GM12878 (cell line): ENCODE measurements around the gene EAF2. TPM values are rescaled to one million over a fixed set of nuclear protein-coding genes. Genes with fewer than 3 reads are reported as not detected.

ENCODE experiments used
- ATAC-seq: fragments of 200-7000 bp; cut with Tn5 transposase; 3 replicates; pipeline ENCODE4 v1.9.1; 2020; ENCODE audit warnings: mild to moderate bottlenecking, moderate library complexity
- BruUV-seq: library from RNA; stranded (reverse); fragments of 400-500 nt; replicated peaks from 2 replicates; lab custom pipeline; 2021; lab: Mats Ljungman, UMichigan
- CTCF ChIA-PET: fragments of 300-600 bp; sonication (Branson Sonifier 250); formaldehyde crosslinking; extraction: SDS; loops from one replicate; lab custom pipeline; 2021; ENCODE audit warnings: inconsistent platforms; lab: Yijun Ruan, JAX
- POLR2A ChIA-PET: fragments of 350-600 bp; formaldehyde crosslinking; extraction: SDS; loops from one replicate; lab custom pipeline; 2021; ENCODE audit warnings: inconsistent platforms; lab: Charles Lee
- RAD21 ChIA-PET: fragments of 300-600 bp; sonication (Branson Sonifier 250); formaldehyde crosslinking; loops from one replicate; lab custom pipeline; 2023; ENCODE audit warnings: antibody characterized with exemption; ENCODE audit not compliant: unreplicated experiment; lab: Charles Lee
- SMC1A ChIA-PET: fragments of 300-600 bp; sonication (Branson Sonifier 250); formaldehyde crosslinking; loops from one replicate; lab custom pipeline; 2023; ENCODE audit not compliant: unreplicated experiment, uncharacterized antibody; lab: Charles Lee
- DNase-seq: peaks from one replicate; pipeline ENCODE4 v3.0.0-alpha.2; 2011; ENCODE audit warnings: low read depth, low spot score
- FAIRE-seq: peaks from 3 replicates; lab custom pipeline; 2011; peaks lifted over from hg19 to GRCh38; lab: Jason Lieb, UNC
- H2AFZ ChIP-seq: 2 replicates; pipeline ENCODE4 v1.6.0; 2011; ENCODE audit warnings: low read depth, low read length, control low read depth; ENCODE audit not compliant: control insufficient read depth
- H3K27ac ChIP-seq: 2 replicates; pipeline ENCODE4 v1.5.1; 2011; ENCODE audit warnings: control low read depth; ENCODE audit not compliant: control insufficient read depth, insufficient read depth
- H3K27me3 ChIP-seq, 2 experiments: replicated peaks in 1 of 2; 2 replicates each; pipeline versions ENCODE4 v1.6.0 to v1.6.1; 2011; ENCODE audit warnings: low read length in 1 of 2; ENCODE audit not compliant: control insufficient read depth in 2 of 2, insufficient read depth in 2 of 2
- H3K36me3 ChIP-seq, 2 experiments: 2 replicates each; pipeline ENCODE4 v1.5.1; 2011; ENCODE audit warnings: low read length in 1 of 2; ENCODE audit not compliant: control insufficient read depth in 2 of 2, insufficient read depth in 2 of 2
- H3K4me1 ChIP-seq: 2 replicates; pipeline ENCODE4 v1.6.1; 2011; ENCODE audit warnings: mild to moderate bottlenecking, low read length, moderate library complexity, mixed read lengths; ENCODE audit not compliant: control insufficient read depth, insufficient read depth
- H3K4me2 ChIP-seq: 2 replicates; pipeline ENCODE4 v1.6.0; 2011; ENCODE audit warnings: control low read depth; ENCODE audit not compliant: control insufficient read depth, insufficient read depth
- H3K4me3 ChIP-seq: fragments of 200-600 bp; sonication (generic); 2 replicates; pipeline ENCODE4 v1.5.1; 2016
- H3K79me2 ChIP-seq: 2 replicates; pipeline ENCODE4 v1.6.0; 2011; ENCODE audit warnings: low read length; ENCODE audit not compliant: control insufficient read depth, insufficient read depth
- H3K9ac ChIP-seq: 2 replicates; pipeline ENCODE4 v1.8.0; 2011; ENCODE audit warnings: low read length, control low read depth, mixed read lengths; ENCODE audit not compliant: control insufficient read depth, insufficient read depth
- H3K9me3 ChIP-seq: replicated peaks from 3 replicates; pipeline ENCODE4 v1.5.1; 2011; ENCODE audit warnings: mild to moderate bottlenecking, low read length; ENCODE audit not compliant: control insufficient read depth, insufficient read depth
- H4K20me1 ChIP-seq: 2 replicates; pipeline ENCODE4 v1.6.0; 2011; ENCODE audit not compliant: control insufficient read depth, insufficient read depth
- BACH1 ChIP-seq: fragments of 450-650 bp; IDR thresholded peaks from 2 replicates; pipeline ENCODE4 v1.6.1; 2017; ENCODE audit warnings: mild to moderate bottlenecking, borderline replicate concordance
- ETV6 ChIP-seq, 2 experiments: fragments of 450-650 bp in 1 of 2; IDR thresholded peaks in 1 of 2; conservative IDR thresholded peaks in 1 of 2; 2 replicates each; pipeline ENCODE4 v1.6.1; 2014; ENCODE audit warnings: antibody characterized with exemption in 1 of 2, borderline replicate concordance in 1 of 2, low read depth in 1 of 2, mild to moderate bottlenecking in 1 of 2, moderate library complexity in 1 of 2
- FOXK2 ChIP-seq: fragments of 450-650 bp; IDR thresholded peaks from 2 replicates; pipeline ENCODE4 v1.6.1; 2017; ENCODE audit warnings: mild to moderate bottlenecking, moderate library complexity
- SIX5 ChIP-seq: IDR thresholded peaks from 2 replicates; pipeline ENCODE4 v1.6.1; 2011; ENCODE audit warnings: mild to moderate bottlenecking, low read depth, low read length, moderate library complexity; ENCODE audit not compliant: severe bottlenecking
- TBL1XR1 ChIP-seq: IDR thresholded peaks from 2 replicates; pipeline ENCODE4 v1.6.1; 2012; ENCODE audit warnings: low read depth, low read length, improper control_type of control experiment
- TCF3 ChIP-seq: IDR thresholded peaks from 2 replicates; pipeline ENCODE4 v1.6.1; 2012; ENCODE audit warnings: low read depth, mild to moderate bottlenecking, low read length, borderline replicate concordance; ENCODE audit not compliant: insufficient read depth
- ZNF384 ChIP-seq: IDR thresholded peaks from 2 replicates; pipeline ENCODE4 v1.6.1; 2012; ENCODE audit warnings: low read depth, mild to moderate bottlenecking, low read length, improper control_type of control experiment, borderline replicate concordance
- WGBS: methylation state at CpG from one replicate; pipeline ENCODE4 v1.1.6; 2016; ENCODE audit warnings: low lambda C conversion rate; ENCODE audit not compliant: insufficient replicate concordance, insufficient coverage; ENCODE audit errors: missing lambda C conversion rate; 5-methylcytosine and 5-hydroxymethylcytosine counted together
- in situ Hi-C: fragments of 300-500 bp; cut with MboI; formaldehyde crosslinking; loops from 9 replicates; pipeline ENCODE4 v1.14.3; 2018; ENCODE audit warnings: mixed read lengths
- intact Hi-C: fragments of 100-400 bp; cut with micrococcal nuclease; formaldehyde crosslinking; loops from one replicate; pipeline ENCODE4 v1.14.2; 2022; ENCODE audit not compliant: unreplicated experiment
- polyA plus RNA-seq, 11 experiments: library from polyadenylated mRNA; depleted of rRNA in 4 of 11; unstranded in 6 of 11; stranded (reverse) in 5 of 11; fragments of >200 nt; fragmentation: Nextera tagmentation in 4 of 11; fragmentation: Illumina TruSeq in 1 of 11; extraction: Ambion mirVana in 4 of 11; extraction: Trizol in 1 of 11; gene quantifications; 1 replicate in 1 of 11; 2 replicates in 10 of 11; pipeline versions ENCODE4 v1.2.1 to v1.2.3, GENCODE V29; 2011 to 2016; ENCODE audit warnings: inconsistent platforms in 2 of 11, missing spikeins in 2 of 11, low read depth in 1 of 11
- total RNA-seq, 4 experiments: library from RNA; depleted of rRNA in 3 of 4; stranded (reverse); fragments of >200 nt in 3 of 4; fragmentation: Illumina TruSeq in 1 of 4; extraction: Trizol in 1 of 4; gene quantifications; 2 replicates each; pipeline versions ENCODE4 v1.2.1 to v1.2.3, GENCODE V29; 2013 to 2021
- TF ChIP-seq, protein P1 (sequence below): fragments of 450-650 bp; IDR thresholded peaks from 2 replicates; pipeline ENCODE4 v1.6.1; 2017; ENCODE audit warnings: mild to moderate bottlenecking, low read depth, inconsistent platforms; ENCODE audit not compliant: poor library complexity, severe bottlenecking
- TF ChIP-seq, protein P2 (sequence below): fragments of 150-350 bp; IDR thresholded peaks from 2 replicates; pipeline ENCODE4 v1.6.1; 2014; ENCODE audit warnings: mild to moderate bottlenecking, low read depth, low read length
- TF ChIP-seq, protein P3 (sequence below): fragments of 450-650 bp; IDR thresholded peaks from 2 replicates; pipeline ENCODE4 v1.6.1; 2017; ENCODE audit warnings: mild to moderate bottlenecking

EAF2 gene
- total and polyA plus RNA-seq, 10 of the 15 experiments (the other 5 are each of a cell fraction or from before 2014, with no cell fraction given): 47.3 to 193 (median 72.2) TPM

DNA sequence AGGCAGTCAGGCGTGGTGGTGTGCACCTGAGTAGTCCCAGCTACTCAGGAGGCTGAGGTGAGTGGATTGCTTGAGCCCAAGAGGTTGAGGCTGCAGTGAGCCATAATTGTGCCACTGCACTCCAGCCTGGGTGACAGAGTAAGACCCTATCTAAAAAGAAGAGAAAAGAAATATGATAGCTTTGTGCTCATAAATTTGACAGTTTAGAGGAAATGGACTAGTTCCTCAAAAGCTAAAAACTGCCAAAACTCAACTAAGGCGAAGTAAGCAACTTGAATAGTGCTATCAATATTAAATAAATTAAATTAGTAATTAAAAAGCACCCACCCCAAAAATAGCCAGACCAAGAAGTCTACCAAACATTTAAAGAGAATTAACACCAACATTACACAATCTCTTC lies 34.7 kb downstream of the EAF2 start:
- ChIA-PET SMC1A (interaction anchor here (0.6 to 1.1 kb wide), 3 partner anchors 10 to 175 kb away, joined by 3 to 4 read pairs (median 3); no protein-coding TSS in a partner anchor), RAD21 (interaction anchor here (1.1 kb wide), 1 partner anchor 488 kb away, joined by 3 read pairs; no protein-coding TSS in a partner anchor), CTCF (no interaction called here)
- no peak for ATAC-seq
- no peaks in the 10 kb centered on the region for H3K4me1 ChIP-seq
- in situ Hi-C loops: no loop called here
- no peak for DNase-seq
- no peak overlapping the region for H3K9ac ChIP-seq
- H3K9me3 ChIP-seq: no peaks in the 10 kb centered on the region
- no peaks in the 10 kb centered on the region for H3K27me3 ChIP-seq
- H3K4me3 ChIP-seq: no peak overlapping the region
- no peak for TF ChIP-seq SIX5
- TF ChIP-seq, all 136 proteins: peak for 0
- no peaks in the 10 kb centered on the region for H3K79me2 ChIP-seq
- H3K27ac ChIP-seq: no peak overlapping the region
- BruUV-seq: no TSS peak
- H4K20me1 ChIP-seq: no peaks in the 10 kb centered on the region
- peaks cover 4 to 22% of the 10 kb centered on the region in 2 experiments for H3K36me3 ChIP-seq
- no peak overlapping the region for H2AFZ ChIP-seq
- no peak for FAIRE-seq
- 70% methylated on average over 2 of the region's 2 CpGs for WGBS
- POLR2A ChIA-PET: no interaction called here
- intact Hi-C loops: loop anchor here (10.0 kb wide), 1 partner anchor 325 kb away; the partner anchor contains the start of gene POLQ
- H3K4me2 ChIP-seq: no peak overlapping the region

DNA sequence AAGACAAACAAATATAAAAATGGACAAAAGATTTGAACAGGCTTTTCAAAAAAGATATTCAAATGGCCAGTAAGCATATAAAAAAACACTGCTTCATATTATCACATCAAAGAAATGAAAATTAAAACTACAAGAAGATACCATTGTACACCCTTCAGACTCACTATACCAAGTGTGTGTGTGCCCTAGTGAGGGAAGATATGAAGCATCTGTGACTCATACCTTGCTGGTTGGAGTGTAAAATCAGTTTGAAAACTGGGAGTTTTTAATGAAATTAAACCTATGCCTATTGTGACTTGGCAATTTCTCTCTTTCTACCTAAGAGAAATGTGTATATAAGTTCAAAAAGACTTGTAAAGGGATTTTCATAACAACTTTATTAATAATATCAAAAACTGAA lies 35.7 kb downstream of the EAF2 start:
- H3K79me2 ChIP-seq: no peaks in the 10 kb centered on the region
- no peak for FAIRE-seq
- no TSS peak for BruUV-seq
- no peak for TF ChIP-seq BACH1
- TF ChIP-seq, protein P1, sequence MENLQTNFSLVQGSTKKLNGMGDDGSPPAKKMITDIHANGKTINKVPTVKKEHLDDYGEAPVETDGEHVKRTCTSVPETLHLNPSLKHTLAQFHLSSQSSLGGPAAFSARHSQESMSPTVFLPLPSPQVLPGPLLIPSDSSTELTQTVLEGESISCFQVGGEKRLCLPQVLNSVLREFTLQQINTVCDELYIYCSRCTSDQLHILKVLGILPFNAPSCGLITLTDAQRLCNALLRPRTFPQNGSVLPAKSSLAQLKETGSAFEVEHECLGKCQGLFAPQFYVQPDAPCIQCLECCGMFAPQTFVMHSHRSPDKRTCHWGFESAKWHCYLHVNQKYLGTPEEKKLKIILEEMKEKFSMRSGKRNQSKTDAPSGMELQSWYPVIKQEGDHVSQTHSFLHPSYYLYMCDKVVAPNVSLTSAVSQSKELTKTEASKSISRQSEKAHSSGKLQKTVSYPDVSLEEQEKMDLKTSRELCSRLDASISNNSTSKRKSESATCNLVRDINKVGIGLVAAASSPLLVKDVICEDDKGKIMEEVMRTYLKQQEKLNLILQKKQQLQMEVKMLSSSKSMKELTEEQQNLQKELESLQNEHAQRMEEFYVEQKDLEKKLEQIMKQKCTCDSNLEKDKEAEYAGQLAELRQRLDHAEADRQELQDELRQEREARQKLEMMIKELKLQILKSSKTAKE: no peak
- TF ChIP-seq TBL1XR1: no peak
- no peak for TF ChIP-seq TCF3
- no peak for TF ChIP-seq FOXK2
- TF ChIP-seq, protein P2, sequence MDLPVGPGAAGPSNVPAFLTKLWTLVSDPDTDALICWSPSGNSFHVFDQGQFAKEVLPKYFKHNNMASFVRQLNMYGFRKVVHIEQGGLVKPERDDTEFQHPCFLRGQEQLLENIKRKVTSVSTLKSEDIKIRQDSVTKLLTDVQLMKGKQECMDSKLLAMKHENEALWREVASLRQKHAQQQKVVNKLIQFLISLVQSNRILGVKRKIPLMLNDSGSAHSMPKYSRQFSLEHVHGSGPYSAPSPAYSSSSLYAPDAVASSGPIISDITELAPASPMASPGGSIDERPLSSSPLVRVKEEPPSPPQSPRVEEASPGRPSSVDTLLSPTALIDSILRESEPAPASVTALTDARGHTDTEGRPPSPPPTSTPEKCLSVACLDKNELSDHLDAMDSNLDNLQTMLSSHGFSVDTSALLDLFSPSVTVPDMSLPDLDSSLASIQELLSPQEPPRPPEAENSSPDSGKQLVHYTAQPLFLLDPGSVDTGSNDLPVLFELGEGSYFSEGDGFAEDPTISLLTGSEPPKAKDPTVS: no peak
- no peak for TF ChIP-seq ETV6 (conservative IDR thresholded peaks at IDR 0.05 in 1 of 2, IDR thresholded peaks at IDR 0.05 in 1 of 2; ENCODE audit: borderline replicate concordance in 1 of 2, low read depth in 1 of 2)
- no peak for TF ChIP-seq ZNF384
- TF ChIP-seq, protein P3, sequence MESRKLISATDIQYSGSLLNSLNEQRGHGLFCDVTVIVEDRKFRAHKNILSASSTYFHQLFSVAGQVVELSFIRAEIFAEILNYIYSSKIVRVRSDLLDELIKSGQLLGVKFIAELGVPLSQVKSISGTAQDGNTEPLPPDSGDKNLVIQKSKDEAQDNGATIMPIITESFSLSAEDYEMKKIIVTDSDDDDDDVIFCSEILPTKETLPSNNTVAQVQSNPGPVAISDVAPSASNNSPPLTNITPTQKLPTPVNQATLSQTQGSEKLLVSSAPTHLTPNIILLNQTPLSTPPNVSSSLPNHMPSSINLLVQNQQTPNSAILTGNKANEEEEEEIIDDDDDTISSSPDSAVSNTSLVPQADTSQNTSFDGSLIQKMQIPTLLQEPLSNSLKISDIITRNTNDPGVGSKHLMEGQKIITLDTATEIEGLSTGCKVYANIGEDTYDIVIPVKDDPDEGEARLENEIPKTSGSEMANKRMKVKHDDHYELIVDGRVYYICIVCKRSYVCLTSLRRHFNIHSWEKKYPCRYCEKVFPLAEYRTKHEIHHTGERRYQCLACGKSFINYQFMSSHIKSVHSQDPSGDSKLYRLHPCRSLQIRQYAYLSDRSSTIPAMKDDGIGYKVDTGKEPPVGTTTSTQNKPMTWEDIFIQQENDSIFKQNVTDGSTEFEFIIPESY: no peak

More for the DNA sequence above, 35.7 kb downstream of the EAF2 start:
- no peaks in the 10 kb centered on the region for H4K20me1 ChIP-seq
- no peak for ATAC-seq
- intact Hi-C loops: loop anchor here (10.0 kb wide), 1 partner anchor 326 kb away; the partner anchor contains the start of gene POLQ
- no peaks in the 10 kb centered on the region for H3K27me3 ChIP-seq
- H3K36me3 ChIP-seq: peaks cover 4 to 16% of the 10 kb centered on the region in 2 experiments
- no peaks in the 10 kb centered on the region for H3K9me3 ChIP-seq
- CTCF ChIA-PET: no interaction called here
- H2AFZ ChIP-seq: no peak overlapping the region
- H3K4me2 ChIP-seq: no peak overlapping the region
- RAD21 ChIA-PET: interaction anchor here (1.1 kb wide), 1 partner anchor 487 kb away, joined by 3 read pairs; no protein-coding TSS in a partner anchor
- POLR2A ChIA-PET: no interaction called here
- no peak overlapping the region for H3K27ac ChIP-seq
- no peak for DNase-seq
- in situ Hi-C loops: no loop called here
- no peak overlapping the region for H3K4me3 ChIP-seq
- no peak overlapping the region for H3K9ac ChIP-seq
- SMC1A ChIA-PET: interaction anchor here (0.6 to 1.4 kb wide), 2 partner anchors 9 to 801 kb away, joined by 3 to 4 read pairs; no protein-coding TSS in a partner anchor
- no peaks in the 10 kb centered on the region for H3K4me1 ChIP-seq
